AG10803 (cell line): ENCODE data around the gene PTPN23.

Experiments used
- DNase-seq: peaks from one replicate; pipeline ENCODE4 v3.0.0; 2010; ENCODE audit warnings: low read depth
- H3K4me3 ChIP-seq: 2 replicates; pipeline ENCODE4 v1.5.1; 2011; ENCODE audit warnings: mild to moderate bottlenecking, low read length, control low read depth
- TF ChIP-seq, protein P1 (sequence below): conservative IDR thresholded peaks from 2 replicates; pipeline ENCODE4 v1.5.1; 2011; ENCODE audit warnings: mild to moderate bottlenecking, low read length, control low read depth, inconsistent platforms

The PTPN23 gene, protein sequence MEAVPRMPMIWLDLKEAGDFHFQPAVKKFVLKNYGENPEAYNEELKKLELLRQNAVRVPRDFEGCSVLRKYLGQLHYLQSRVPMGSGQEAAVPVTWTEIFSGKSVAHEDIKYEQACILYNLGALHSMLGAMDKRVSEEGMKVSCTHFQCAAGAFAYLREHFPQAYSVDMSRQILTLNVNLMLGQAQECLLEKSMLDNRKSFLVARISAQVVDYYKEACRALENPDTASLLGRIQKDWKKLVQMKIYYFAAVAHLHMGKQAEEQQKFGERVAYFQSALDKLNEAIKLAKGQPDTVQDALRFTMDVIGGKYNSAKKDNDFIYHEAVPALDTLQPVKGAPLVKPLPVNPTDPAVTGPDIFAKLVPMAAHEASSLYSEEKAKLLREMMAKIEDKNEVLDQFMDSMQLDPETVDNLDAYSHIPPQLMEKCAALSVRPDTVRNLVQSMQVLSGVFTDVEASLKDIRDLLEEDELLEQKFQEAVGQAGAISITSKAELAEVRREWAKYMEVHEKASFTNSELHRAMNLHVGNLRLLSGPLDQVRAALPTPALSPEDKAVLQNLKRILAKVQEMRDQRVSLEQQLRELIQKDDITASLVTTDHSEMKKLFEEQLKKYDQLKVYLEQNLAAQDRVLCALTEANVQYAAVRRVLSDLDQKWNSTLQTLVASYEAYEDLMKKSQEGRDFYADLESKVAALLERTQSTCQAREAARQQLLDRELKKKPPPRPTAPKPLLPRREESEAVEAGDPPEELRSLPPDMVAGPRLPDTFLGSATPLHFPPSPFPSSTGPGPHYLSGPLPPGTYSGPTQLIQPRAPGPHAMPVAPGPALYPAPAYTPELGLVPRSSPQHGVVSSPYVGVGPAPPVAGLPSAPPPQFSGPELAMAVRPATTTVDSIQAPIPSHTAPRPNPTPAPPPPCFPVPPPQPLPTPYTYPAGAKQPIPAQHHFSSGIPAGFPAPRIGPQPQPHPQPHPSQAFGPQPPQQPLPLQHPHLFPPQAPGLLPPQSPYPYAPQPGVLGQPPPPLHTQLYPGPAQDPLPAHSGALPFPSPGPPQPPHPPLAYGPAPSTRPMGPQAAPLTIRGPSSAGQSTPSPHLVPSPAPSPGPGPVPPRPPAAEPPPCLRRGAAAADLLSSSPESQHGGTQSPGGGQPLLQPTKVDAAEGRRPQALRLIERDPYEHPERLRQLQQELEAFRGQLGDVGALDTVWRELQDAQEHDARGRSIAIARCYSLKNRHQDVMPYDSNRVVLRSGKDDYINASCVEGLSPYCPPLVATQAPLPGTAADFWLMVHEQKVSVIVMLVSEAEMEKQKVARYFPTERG (N-terminal part only)

DNA sequence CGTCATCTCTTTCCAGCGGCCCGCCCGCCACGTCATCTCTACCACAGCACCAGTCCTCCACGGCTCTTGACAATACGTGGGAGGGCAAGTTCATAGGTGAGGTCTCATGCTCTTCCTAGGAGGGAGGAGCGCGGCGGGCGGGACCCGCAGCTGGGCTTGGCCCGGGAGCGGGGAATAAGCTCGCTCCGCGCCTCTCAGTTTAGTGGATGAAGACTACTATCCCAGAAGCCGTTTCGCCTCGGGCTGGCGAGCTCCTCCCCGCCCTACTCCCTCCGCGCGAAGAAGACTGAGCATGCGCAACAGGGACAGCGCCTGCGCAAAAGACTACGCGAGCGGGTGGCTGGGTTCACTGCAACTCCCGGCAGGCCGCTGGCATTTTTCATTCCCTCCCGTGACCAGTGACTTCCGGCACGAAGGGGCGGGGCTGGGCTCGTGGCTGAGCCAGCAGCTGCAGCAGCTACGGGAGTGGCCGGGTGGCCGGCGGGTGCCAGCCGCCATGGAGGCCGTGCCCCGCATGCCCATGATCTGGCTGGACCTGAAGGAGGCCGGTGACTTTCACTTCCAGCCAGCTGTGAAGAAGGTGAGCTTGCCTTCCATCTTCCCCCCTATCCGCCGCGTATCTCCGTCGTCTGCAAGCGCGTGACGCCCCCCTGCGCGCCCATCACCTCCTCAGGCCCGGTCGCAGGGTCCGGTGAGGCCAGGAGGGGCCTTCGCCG lies at the start of gene PTPN23:
TSS of gene PTPN23 (plus strand) at position 421 of the 716 bp plus-strand sequence. CDS start at position 497, 76 bp downstream.
- H3K4me3 ChIP-seq, result peak within 1 kb of the TSS; percentile 98
- TF ChIP-seq, protein P1, sequence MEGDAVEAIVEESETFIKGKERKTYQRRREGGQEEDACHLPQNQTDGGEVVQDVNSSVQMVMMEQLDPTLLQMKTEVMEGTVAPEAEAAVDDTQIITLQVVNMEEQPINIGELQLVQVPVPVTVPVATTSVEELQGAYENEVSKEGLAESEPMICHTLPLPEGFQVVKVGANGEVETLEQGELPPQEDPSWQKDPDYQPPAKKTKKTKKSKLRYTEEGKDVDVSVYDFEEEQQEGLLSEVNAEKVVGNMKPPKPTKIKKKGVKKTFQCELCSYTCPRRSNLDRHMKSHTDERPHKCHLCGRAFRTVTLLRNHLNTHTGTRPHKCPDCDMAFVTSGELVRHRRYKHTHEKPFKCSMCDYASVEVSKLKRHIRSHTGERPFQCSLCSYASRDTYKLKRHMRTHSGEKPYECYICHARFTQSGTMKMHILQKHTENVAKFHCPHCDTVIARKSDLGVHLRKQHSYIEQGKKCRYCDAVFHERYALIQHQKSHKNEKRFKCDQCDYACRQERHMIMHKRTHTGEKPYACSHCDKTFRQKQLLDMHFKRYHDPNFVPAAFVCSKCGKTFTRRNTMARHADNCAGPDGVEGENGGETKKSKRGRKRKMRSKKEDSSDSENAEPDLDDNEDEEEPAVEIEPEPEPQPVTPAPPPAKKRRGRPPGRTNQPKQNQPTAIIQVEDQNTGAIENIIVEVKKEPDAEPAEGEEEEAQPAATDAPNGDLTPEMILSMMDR, result no peak
- peak; percentile 99 for DNase-seq

DNA sequence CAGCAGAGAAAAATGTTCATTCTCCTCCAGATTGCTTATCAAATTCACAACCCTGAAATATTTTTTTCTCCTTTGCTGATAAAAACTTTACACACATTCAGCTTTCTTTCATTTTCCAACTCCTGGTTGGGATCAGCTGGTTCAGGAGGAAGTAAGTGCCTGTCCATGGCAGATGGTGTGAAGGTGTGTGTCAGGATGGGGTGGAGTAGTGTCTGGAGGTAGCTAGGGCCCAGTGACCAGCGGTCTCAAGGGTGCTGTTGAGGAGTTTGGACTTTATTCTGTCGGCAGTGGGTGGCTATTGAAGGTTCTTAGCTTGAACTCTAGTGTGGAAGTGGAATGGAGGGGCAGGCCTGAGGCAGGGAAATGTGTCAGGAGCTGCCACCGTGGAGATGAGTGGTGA lies 46.9 kb upstream of the PTPN23 start:
- H3K4me3 ChIP-seq, result no peak overlapping the region
- no peak for DNase-seq
- TF ChIP-seq, protein P1, result no peak

DNA sequence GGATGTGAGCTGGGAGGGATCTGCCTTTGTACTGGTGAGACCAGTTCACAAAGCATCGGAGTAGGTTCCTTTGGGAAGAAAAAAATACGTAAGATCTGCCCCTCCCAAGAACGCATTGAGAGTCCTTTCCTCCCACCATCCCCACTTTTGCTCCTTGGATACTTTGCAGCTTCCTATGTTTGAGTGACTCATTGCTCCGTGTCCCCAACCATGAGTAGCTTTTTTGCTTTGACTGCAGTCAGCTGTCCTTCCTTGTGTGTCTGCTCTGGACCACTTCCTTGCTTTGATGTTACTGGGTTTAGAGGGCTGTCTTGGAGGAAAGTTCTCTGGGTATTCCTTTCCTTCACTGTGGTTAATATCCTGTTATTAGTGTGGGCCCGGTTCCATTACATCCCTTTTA lies 43.2 kb upstream of the PTPN23 start:
- H3K4me3 ChIP-seq, result no peak overlapping the region
- TF ChIP-seq, protein P1, result no peak
- DNase-seq, result no peak

DNA sequence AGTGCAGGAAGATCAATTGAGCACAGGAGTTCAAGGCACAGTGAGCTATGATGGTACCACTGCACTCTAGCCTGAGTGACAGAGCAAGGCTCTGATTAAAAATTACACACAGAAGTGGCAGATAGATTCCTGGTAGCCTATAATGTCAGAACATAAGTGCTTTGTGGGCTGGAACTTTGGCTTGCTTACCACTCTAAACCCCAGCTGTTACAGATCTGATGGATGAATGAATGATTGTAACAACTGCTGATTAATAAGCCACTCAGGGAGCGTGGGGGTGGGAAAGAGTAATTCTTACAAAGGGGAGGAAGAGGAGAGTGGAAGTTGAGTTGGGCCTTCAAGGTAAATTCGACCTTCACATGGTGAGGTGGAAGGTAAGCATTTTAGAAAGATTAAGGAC lies 40.9 kb upstream of the PTPN23 start:
- no peak overlapping the region for H3K4me3 ChIP-seq
- TF ChIP-seq, protein P1, result no peak
- DNase-seq, result no peak

DNA sequence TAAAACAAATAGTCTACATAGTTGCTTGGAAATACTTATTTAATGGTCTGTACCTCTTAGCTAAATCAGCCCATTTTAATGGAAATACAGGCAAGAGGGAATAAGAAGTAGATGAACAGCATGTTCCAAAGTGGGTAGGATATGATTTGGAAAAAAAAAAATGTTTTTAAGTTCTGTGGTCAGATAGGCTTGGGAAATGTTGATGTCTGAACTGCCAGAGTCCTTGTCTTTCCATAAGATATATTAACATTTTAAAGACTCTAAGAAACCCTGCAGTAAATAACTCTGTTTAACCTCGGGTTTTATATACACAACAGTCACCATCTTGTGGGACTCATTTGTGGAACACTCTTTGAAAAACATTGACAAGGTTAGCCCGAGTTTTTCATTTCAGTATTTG lies 40.0 kb upstream of the PTPN23 start:
- DNase-seq, result no peak
- H3K4me3 ChIP-seq, result no peak overlapping the region
- TF ChIP-seq, protein P1, result no peak

DNA sequence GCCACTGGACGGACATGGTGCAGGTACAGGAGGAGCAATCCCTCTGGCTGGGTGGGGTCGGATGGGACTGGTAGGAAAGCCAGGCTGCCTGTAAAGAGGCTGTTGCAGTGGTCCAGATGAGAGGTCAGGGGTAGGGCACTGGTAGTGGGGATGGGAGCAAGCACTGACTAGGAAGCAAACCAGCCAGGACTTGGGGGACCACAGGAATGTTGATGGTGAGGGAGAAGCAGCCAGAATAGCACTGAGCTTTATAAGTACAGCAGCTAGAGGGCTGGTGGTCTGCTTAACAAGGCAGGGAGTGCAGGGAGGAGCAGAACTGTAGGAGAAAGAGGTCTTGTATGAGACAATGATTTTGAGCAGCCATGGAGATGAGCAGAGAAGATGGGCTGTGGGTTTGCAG lies 38.7 kb upstream of the PTPN23 start:
- TF ChIP-seq, protein P1, result no peak
- H3K4me3 ChIP-seq, result no peak overlapping the region
- DNase-seq, result peak; percentile 46
